MM.1S (cell line): Measurements from ENCODE around the gene DCAF15.

Experiments used
- DNase-seq: peaks from one replicate; pipeline ENCODE4 v3.0.0-alpha.2; 2015
- H2AFZ ChIP-seq: fragments of 300-600 bp; sonication (generic); 2 replicates; pipeline ENCODE4 v1.6.0; 2016; ENCODE audit warnings: antibody characterized with exemption, low read length
- H3F3A ChIP-seq: fragments of 300-600 bp; sonication (generic); 2 replicates; pipeline ENCODE4 v1.6.1; 2016; ENCODE audit warnings: mild to moderate bottlenecking, antibody characterized with exemption, low read length, moderate library complexity, mixed read lengths; ENCODE audit not compliant: insufficient read depth
- H3K27ac ChIP-seq: fragments of 300-600 bp; sonication (generic); 2 replicates; pipeline ENCODE4 v1.5.1; 2016; ENCODE audit warnings: mild to moderate bottlenecking, low read length
- H3K27me3 ChIP-seq: fragments of 300-600 bp; sonication (generic); replicated peaks from 2 replicates; pipeline ENCODE4 v1.6.0; 2016; ENCODE audit warnings: low read length; ENCODE audit not compliant: insufficient read depth
- H3K36me3 ChIP-seq: fragments of 300-600 bp; sonication (generic); replicated peaks from 2 replicates; pipeline ENCODE4 v1.6.1; 2016; ENCODE audit warnings: mild to moderate bottlenecking, low read length, mixed read lengths; ENCODE audit not compliant: insufficient read depth
- H3K4me1 ChIP-seq: fragments of 300-600 bp; sonication (generic); 2 replicates; pipeline ENCODE4 v1.6.1; 2016; ENCODE audit warnings: low read length, mixed read lengths
- H3K4me2 ChIP-seq: fragments of 300-600 bp; sonication (generic); 2 replicates; pipeline ENCODE4 v1.6.0; 2016; ENCODE audit warnings: low read depth, low read length
- H3K4me3 ChIP-seq: fragments of 300-600 bp; sonication (generic); 2 replicates; pipeline ENCODE4 v1.5.1; 2016; ENCODE audit warnings: low read length, mixed read lengths
- H3K79me2 ChIP-seq: fragments of 300-600 bp; sonication (generic); 2 replicates; pipeline ENCODE4 v1.6.1; 2016; ENCODE audit warnings: mixed run types, low read length, mixed read lengths
- H3K9ac ChIP-seq: fragments of 300-600 bp; sonication (generic); 2 replicates; pipeline ENCODE4 v1.6.1; 2016; ENCODE audit warnings: low read length, mixed read lengths
- H3K9me2 ChIP-seq: fragments of 300-600 bp; sonication (generic); replicated peaks from 2 replicates; pipeline ENCODE4 v1.6.1; 2016; ENCODE audit warnings: mild to moderate bottlenecking, low read length, mixed read lengths; ENCODE audit not compliant: insufficient read depth
- H3K9me3 ChIP-seq: fragments of 300-600 bp; sonication (generic); replicated peaks from 2 replicates; pipeline ENCODE4 v1.6.1; 2016; ENCODE audit warnings: mild to moderate bottlenecking, low read length, mixed read lengths; ENCODE audit not compliant: insufficient read depth
- H4K20me1 ChIP-seq: fragments of 300-600 bp; sonication (generic); 2 replicates; pipeline ENCODE4 v1.6.1; 2016; ENCODE audit warnings: mild to moderate bottlenecking, low read length, moderate library complexity, mixed read lengths; ENCODE audit not compliant: insufficient read depth
- EZH2 ChIP-seq: fragments of 300-600 bp; sonication (generic); optimal IDR thresholded peaks from 2 replicates; pipeline ENCODE3; 2017; ENCODE audit warnings: low read depth, mild to moderate bottlenecking, antibody characterized with exemption, low read length, mixed read lengths
- EZH2phosphoT487 ChIP-seq: fragments of 300-600 bp; sonication (generic); IDR thresholded peaks from 2 replicates; pipeline ENCODE4 v1.6.1; 2018; ENCODE audit warnings: antibody characterized with exemption, low read length
- TF ChIP-seq, protein P1 (sequence below): fragments of 300-600 bp; sonication (generic); IDR thresholded peaks from 2 replicates; pipeline ENCODE4 v1.5.1; 2016; ENCODE audit warnings: antibody characterized with exemption, low read length, mixed read lengths

The DCAF15 gene

DNA sequence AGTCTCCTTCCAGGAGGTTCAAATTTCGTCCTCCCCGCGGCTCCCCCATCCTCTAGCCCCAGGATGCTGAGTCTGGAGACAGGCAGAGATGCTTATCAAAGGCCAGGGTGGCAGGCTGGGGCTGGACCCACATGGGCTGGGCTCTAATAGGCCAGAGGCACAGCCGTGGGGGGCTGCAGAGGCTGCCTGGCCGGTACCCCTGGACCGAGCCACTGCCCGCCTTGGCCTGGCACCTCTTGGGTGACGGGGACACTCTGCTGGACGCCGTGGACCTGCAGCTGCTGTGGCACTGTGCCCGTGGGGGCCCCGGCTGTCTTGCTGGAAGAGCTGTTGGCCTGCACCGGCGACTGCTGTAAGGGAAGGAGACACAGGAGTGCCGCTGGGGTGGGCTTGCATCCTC lies 28.0 kb downstream of the DCAF15 start:
- Histone ChIP-seq H3K27me3 (no peaks in the 10 kb centered on the region), H3K9ac (no peak overlapping the region), H3F3A (peaks cover 2% of the 10 kb centered on the region), H3K4me1 (no peaks in the 10 kb centered on the region), H3K4me2 (no peak overlapping the region), H3K36me3 (no peaks in the 10 kb centered on the region), H3K9me2 (no peaks in the 10 kb centered on the region), H2AFZ (no peak overlapping the region), H3K79me2 (no peaks in the 10 kb centered on the region), H3K9me3 (no peaks in the 10 kb centered on the region), H3K4me3 (no peak overlapping the region), H3K27ac (no peak overlapping the region), H4K20me1 (no peaks in the 10 kb centered on the region)
- DNase-seq: no peak
- TF ChIP-seq, protein P1, sequence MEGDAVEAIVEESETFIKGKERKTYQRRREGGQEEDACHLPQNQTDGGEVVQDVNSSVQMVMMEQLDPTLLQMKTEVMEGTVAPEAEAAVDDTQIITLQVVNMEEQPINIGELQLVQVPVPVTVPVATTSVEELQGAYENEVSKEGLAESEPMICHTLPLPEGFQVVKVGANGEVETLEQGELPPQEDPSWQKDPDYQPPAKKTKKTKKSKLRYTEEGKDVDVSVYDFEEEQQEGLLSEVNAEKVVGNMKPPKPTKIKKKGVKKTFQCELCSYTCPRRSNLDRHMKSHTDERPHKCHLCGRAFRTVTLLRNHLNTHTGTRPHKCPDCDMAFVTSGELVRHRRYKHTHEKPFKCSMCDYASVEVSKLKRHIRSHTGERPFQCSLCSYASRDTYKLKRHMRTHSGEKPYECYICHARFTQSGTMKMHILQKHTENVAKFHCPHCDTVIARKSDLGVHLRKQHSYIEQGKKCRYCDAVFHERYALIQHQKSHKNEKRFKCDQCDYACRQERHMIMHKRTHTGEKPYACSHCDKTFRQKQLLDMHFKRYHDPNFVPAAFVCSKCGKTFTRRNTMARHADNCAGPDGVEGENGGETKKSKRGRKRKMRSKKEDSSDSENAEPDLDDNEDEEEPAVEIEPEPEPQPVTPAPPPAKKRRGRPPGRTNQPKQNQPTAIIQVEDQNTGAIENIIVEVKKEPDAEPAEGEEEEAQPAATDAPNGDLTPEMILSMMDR: no peak
- TF ChIP-seq EZH2 (no peak), EZH2phosphoT487 (no peak)

DNA sequence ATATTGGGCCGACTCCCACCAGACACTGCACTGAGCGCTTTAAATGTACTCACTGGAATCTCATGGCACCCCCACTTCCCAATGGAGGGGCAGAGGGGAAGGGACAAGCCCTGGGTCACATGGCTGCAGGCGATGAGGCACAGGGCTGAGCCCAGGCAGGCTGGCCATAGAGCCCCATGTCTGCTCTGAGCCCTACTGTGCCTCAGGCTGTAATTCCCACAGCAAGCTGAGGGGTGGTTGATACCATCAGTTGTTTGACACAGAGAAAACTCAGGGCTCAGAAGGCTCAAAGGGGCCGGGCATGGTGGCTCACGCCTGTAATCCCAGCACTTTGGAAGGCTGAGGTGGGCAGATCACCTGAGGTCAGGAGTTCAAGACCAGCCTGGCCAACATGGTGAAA lies 28.7 kb downstream of the DCAF15 start:
- no peak overlapping the region for H2AFZ ChIP-seq
- no peak overlapping the region for H3K27ac ChIP-seq
- TF ChIP-seq EZH2: no peak
- TF ChIP-seq EZH2phosphoT487: no peak
- TF ChIP-seq, protein P1: no peak
- H3K4me3 ChIP-seq: no peak overlapping the region
- no peaks in the 10 kb centered on the region for H3K79me2 ChIP-seq
- no peak overlapping the region for H3K9ac ChIP-seq
- H3K4me2 ChIP-seq: no peak overlapping the region
- no peaks in the 10 kb centered on the region for H3K9me3 ChIP-seq
- H3K9me2 ChIP-seq: no peaks in the 10 kb centered on the region
- H3K27me3 ChIP-seq: no peaks in the 10 kb centered on the region
- no peak for DNase-seq
- H3K4me1 ChIP-seq: peaks cover 6% of the 10 kb centered on the region
- H4K20me1 ChIP-seq: no peaks in the 10 kb centered on the region
- no peaks in the 10 kb centered on the region for H3K36me3 ChIP-seq
- H3F3A ChIP-seq: peaks cover 9% of the 10 kb centered on the region

DNA sequence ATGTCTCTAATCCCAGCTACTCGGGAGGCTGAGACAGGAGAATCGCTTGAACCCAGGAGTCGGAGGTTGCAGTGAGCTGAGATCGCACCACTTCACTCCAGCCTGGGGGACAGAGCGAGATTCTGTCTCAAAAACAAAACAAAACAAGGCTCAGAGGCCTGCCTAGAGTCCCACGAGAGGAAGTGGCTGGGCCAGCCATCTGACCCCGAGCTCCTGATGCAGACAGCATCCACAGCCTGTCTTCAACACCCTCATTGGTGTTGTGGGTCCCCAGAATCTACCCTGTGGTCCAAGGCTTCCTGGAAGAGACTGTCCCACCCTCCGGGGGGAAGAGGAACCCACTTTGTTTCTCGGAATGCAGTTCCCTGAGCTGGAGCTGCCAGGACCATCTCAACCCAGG lies 29.2 kb downstream of the DCAF15 start:
- Histone ChIP-seq H3K27ac (no peak overlapping the region), H3K27me3 (no peaks in the 10 kb centered on the region), H3K4me3 (no peak overlapping the region), H3K9ac (no peak overlapping the region), H3K79me2 (no peaks in the 10 kb centered on the region), H3K4me2 (no peak overlapping the region), H3K4me1 (peaks cover 9% of the 10 kb centered on the region), H4K20me1 (no peaks in the 10 kb centered on the region), H3K9me2 (no peaks in the 10 kb centered on the region), H2AFZ (no peak overlapping the region), H3F3A (peaks cover 13% of the 10 kb centered on the region), H3K9me3 (no peaks in the 10 kb centered on the region), H3K36me3 (no peaks in the 10 kb centered on the region)
- DNase-seq: no peak
- no peak for TF ChIP-seq EZH2phosphoT487
- TF ChIP-seq EZH2: no peak
- TF ChIP-seq, protein P1: no peak
